ENCODE data around the gene PIGQ. TPM values are rescaled to one million over a fixed set of nuclear protein-coding genes. Genes with fewer than 3 reads are reported as not detected.

The PIGQ gene
- total and polyA plus RNA-seq, 2 of the 4 experiments (the other 2 are of a cell fraction) = 5.9 to 36.8 TPM

Small RNAs within 50 kb of the gene (microRNA-seq; reads per million reads assigned to microRNA genes)
- gene MIR3176 (ENCODE audit: insufficient read depth in 1 of 2, insufficient read length in 1 of 2, unreplicated experiment in 1 of 2) (14.2 to 119 reads per million in 2 experiments), gene MIR5587 (ENCODE audit: insufficient read depth in 1 of 2, insufficient read length in 1 of 2, unreplicated experiment in 1 of 2) (0.73 to 1.0 reads per million in 2 experiments), gene Z98883.1 (ENCODE audit: insufficient read depth, insufficient read length) (not detected)

Small RNAs within 50 kb of the gene (small RNA-seq; reads per million reads assigned to genes)
- gene MIR3176 (0 to 1.2 (median 0.76) reads per million in 5 experiments), gene MIR5587 (0 to 0.73 (median 0) reads per million in 5 experiments), gene Z98883.1 (0 reads per million in 5 experiments)

Other genes with a start within 250 kb of the PIGQ start
- gene AXIN1, start 217.2 kb upstream of the PIGQ start, total RNA-seq (2012; rRNA removed) = 10.9 and 11.9 TPM in 2 replicates
- gene AXIN1, start 217.2 kb upstream of the PIGQ start, polyA plus RNA-seq (2012; rRNA removed) = 14.2 and 15.1 TPM in 2 replicates
- gene MRPL28, start 199.4 kb upstream of the PIGQ start, total RNA-seq (2012; rRNA removed) = 104 and 106 TPM in 2 replicates
- 181 and 255 TPM in 2 replicates for gene MRPL28, start 199.4 kb upstream of the PIGQ start, polyA plus RNA-seq (2012; rRNA removed)
- gene PGAP6, start 188.0 kb upstream of the PIGQ start, total RNA-seq (2012; rRNA removed) = 49.1 and 56.1 TPM in 2 replicates
- gene PGAP6, start 188.0 kb upstream of the PIGQ start, polyA plus RNA-seq (2012; rRNA removed) = 124 and 125 TPM in 2 replicates
- 123 and 124 TPM in 2 replicates for gene NME4, start 172.8 kb upstream of the PIGQ start, total RNA-seq (2012; rRNA removed)
- 288 and 406 TPM in 2 replicates for gene NME4, start 172.8 kb upstream of the PIGQ start, polyA plus RNA-seq (2012; rRNA removed)
- gene DECR2, start 168.1 kb upstream of the PIGQ start, total RNA-seq (2012; rRNA removed) = 3.9 TPM in 2 replicates
- gene DECR2, start 168.1 kb upstream of the PIGQ start, polyA plus RNA-seq (2012; rRNA removed) = 26.7 and 29.6 TPM in 2 replicates
- gene RAB11FIP3, start 144.3 kb upstream of the PIGQ start, total RNA-seq (2012; rRNA removed) = 7.5 TPM in 2 replicates
- gene RAB11FIP3, start 144.3 kb upstream of the PIGQ start, polyA plus RNA-seq (2012; rRNA removed) = 19.9 and 22.5 TPM in 2 replicates
- gene CAPN15, start 42.3 kb upstream of the PIGQ start, total RNA-seq (2012; rRNA removed) = 9.3 and 11.4 TPM in 2 replicates
- gene CAPN15, start 42.3 kb upstream of the PIGQ start, polyA plus RNA-seq (2012; rRNA removed) = 24.3 and 36.0 TPM in 2 replicates
- not detected in 2 replicates for gene PRR35, start 9.6 kb upstream of the PIGQ start, total RNA-seq (2012; rRNA removed)
- not detected in 2 replicates for gene PRR35, start 9.6 kb upstream of the PIGQ start, polyA plus RNA-seq (2012; rRNA removed)
- gene NHLRC4, start 3.0 kb upstream of the PIGQ start, total RNA-seq (2012; rRNA removed) = 0.56 and 0.72 TPM in 2 replicates
- gene NHLRC4, start 3.0 kb upstream of the PIGQ start, polyA plus RNA-seq (2012; rRNA removed) = 0.65 and 0.84 TPM in 2 replicates
- 6.8 and 6.9 TPM in 2 replicates for gene RAB40C, start 20.1 kb downstream of the PIGQ start, total RNA-seq (2012; rRNA removed)
- gene RAB40C, start 20.1 kb downstream of the PIGQ start, polyA plus RNA-seq (2012; rRNA removed) = 13.7 and 15.3 TPM in 2 replicates
- gene WFIKKN1, start 61.0 kb downstream of the PIGQ start, total RNA-seq (2012; rRNA removed) = not detected in 2 replicates
- 0.10 and 0.23 TPM in 2 replicates for gene WFIKKN1, start 61.0 kb downstream of the PIGQ start, polyA plus RNA-seq (2012; rRNA removed)
- 40.8 and 46.8 TPM in 2 replicates for gene METTL26, start 66.3 kb downstream of the PIGQ start, total RNA-seq (2012; rRNA removed)
- gene METTL26, start 66.3 kb downstream of the PIGQ start, polyA plus RNA-seq (2012; rRNA removed) = 128 and 184 TPM in 2 replicates
- gene MCRIP2, start 71.9 kb downstream of the PIGQ start, total RNA-seq (2012; rRNA removed) = 6.3 and 8.6 TPM in 2 replicates
- 19.6 and 27.9 TPM in 2 replicates for gene MCRIP2, start 71.9 kb downstream of the PIGQ start, polyA plus RNA-seq (2012; rRNA removed)
- gene WDR90, start 79.4 kb downstream of the PIGQ start, total RNA-seq (2012; rRNA removed) = 1.4 and 1.7 TPM in 2 replicates
- 18.7 and 21.7 TPM in 2 replicates for gene WDR90, start 79.4 kb downstream of the PIGQ start, polyA plus RNA-seq (2012; rRNA removed)
- gene RHOT2, start 98.2 kb downstream of the PIGQ start, total RNA-seq (2012; rRNA removed) = 20.0 and 20.3 TPM in 2 replicates
- 181 and 228 TPM in 2 replicates for gene RHOT2, start 98.2 kb downstream of the PIGQ start, polyA plus RNA-seq (2012; rRNA removed)
- gene RHBDL1, start 105.7 kb downstream of the PIGQ start, total RNA-seq (2012; rRNA removed) = 0.72 and 0.83 TPM in 2 replicates
- 4.1 and 4.8 TPM in 2 replicates for gene RHBDL1, start 105.7 kb downstream of the PIGQ start, polyA plus RNA-seq (2012; rRNA removed)
- 162 and 183 TPM in 2 replicates for gene STUB1, start 110.4 kb downstream of the PIGQ start, total RNA-seq (2012; rRNA removed)
- 186 and 195 TPM in 2 replicates for gene STUB1, start 110.4 kb downstream of the PIGQ start, polyA plus RNA-seq (2012; rRNA removed)
- gene JMJD8, start 114.4 kb downstream of the PIGQ start, total RNA-seq (2012; rRNA removed) = 17.2 and 17.7 TPM in 2 replicates
- gene JMJD8, start 114.4 kb downstream of the PIGQ start, polyA plus RNA-seq (2012; rRNA removed) = 62.5 and 72.2 TPM in 2 replicates
- 0.72 and 1.1 TPM in 2 replicates for gene WDR24, start 120.4 kb downstream of the PIGQ start, total RNA-seq (2012; rRNA removed)
- gene WDR24, start 120.4 kb downstream of the PIGQ start, polyA plus RNA-seq (2012; rRNA removed) = 8.7 and 10.8 TPM in 2 replicates
- 0.18 and 0.56 TPM in 2 replicates for gene FBXL16, start 135.8 kb downstream of the PIGQ start, total RNA-seq (2012; rRNA removed)
- 2.2 and 3.0 TPM in 2 replicates for gene FBXL16, start 135.8 kb downstream of the PIGQ start, polyA plus RNA-seq (2012; rRNA removed)
- gene METRN, start 145.2 kb downstream of the PIGQ start, total RNA-seq (2012; rRNA removed) = 6.1 and 8.6 TPM in 2 replicates
- 48.2 and 91.1 TPM in 2 replicates for gene METRN, start 145.2 kb downstream of the PIGQ start, polyA plus RNA-seq (2012; rRNA removed)
- gene ANTKMT, start 151.2 kb downstream of the PIGQ start, total RNA-seq (2012; rRNA removed) = 7.3 and 7.5 TPM in 2 replicates
- gene ANTKMT, start 151.2 kb downstream of the PIGQ start, polyA plus RNA-seq (2012; rRNA removed) = 16.2 and 25.7 TPM in 2 replicates
- 0.54 and 0.56 TPM in 2 replicates for gene CCDC78, start 156.5 kb downstream of the PIGQ start, total RNA-seq (2012; rRNA removed)
- 4.6 and 5.5 TPM in 2 replicates for gene CCDC78, start 156.5 kb downstream of the PIGQ start, polyA plus RNA-seq (2012; rRNA removed)
- 3.0 and 3.1 TPM in 2 replicates for gene HAGHL, start 157.1 kb downstream of the PIGQ start, total RNA-seq (2012; rRNA removed)
- gene HAGHL, start 157.1 kb downstream of the PIGQ start, polyA plus RNA-seq (2012; rRNA removed) = 12.5 and 17.5 TPM in 2 replicates
- gene CIAO3, start 171.0 kb downstream of the PIGQ start, total RNA-seq (2012; rRNA removed) = 13.9 and 17.0 TPM in 2 replicates
- gene CIAO3, start 171.0 kb downstream of the PIGQ start, polyA plus RNA-seq (2012; rRNA removed) = 20.2 and 20.5 TPM in 2 replicates
- gene MSLN, start 190.8 kb downstream of the PIGQ start, total RNA-seq (2012; rRNA removed) = not detected in 2 replicates
- 0.14 and 0.22 TPM in 2 replicates for gene MSLN, start 190.8 kb downstream of the PIGQ start, polyA plus RNA-seq (2012; rRNA removed)
- gene RPUSD1, start 218.4 kb downstream of the PIGQ start, total RNA-seq (2012; rRNA removed) = 11.7 and 13.1 TPM in 2 replicates
- 32.3 and 43.3 TPM in 2 replicates for gene RPUSD1, start 218.4 kb downstream of the PIGQ start, polyA plus RNA-seq (2012; rRNA removed)
- gene CHTF18, start 218.7 kb downstream of the PIGQ start, total RNA-seq (2012; rRNA removed) = 3.1 and 3.2 TPM in 2 replicates
- gene CHTF18, start 218.7 kb downstream of the PIGQ start, polyA plus RNA-seq (2012; rRNA removed) = 21.4 and 28.1 TPM in 2 replicates
- gene GNG13, start 230.8 kb downstream of the PIGQ start, total RNA-seq (2012; rRNA removed) = not detected in 2 replicates
- gene GNG13, start 230.8 kb downstream of the PIGQ start, polyA plus RNA-seq (2012; rRNA removed) = not detected in 2 replicates

Data from IMR-90 (cell line).